Subcutaneous adipose tissue (tissue), 4 donors: ENCODE measurements around the gene TSG101. TPM values are rescaled to one million over a fixed set of nuclear protein-coding genes. Genes with fewer than 3 reads are reported as not detected.

ENCODE experiments used
- total RNA-seq, 4 donors: library from RNA; depleted of rRNA; stranded (reverse); fragments of >200 nt; gene quantifications; one replicate each; pipeline ENCODE4 v1.1.0, GENCODE V29; 2016
- TF ChIP-seq, protein P1 (sequence below): fragments of 450-650 bp; IDR thresholded peaks from one replicate; pipeline ENCODE4 v1.5.1; 2016; ENCODE audit warnings: low read depth, mild to moderate bottlenecking, control low read depth, antibody characterized with exemption, moderate library complexity

The TSG101 gene
- total RNA-seq, 4 donors from 2014 or later, result 62.1 to 134 (median 79.7) TPM

DNA sequence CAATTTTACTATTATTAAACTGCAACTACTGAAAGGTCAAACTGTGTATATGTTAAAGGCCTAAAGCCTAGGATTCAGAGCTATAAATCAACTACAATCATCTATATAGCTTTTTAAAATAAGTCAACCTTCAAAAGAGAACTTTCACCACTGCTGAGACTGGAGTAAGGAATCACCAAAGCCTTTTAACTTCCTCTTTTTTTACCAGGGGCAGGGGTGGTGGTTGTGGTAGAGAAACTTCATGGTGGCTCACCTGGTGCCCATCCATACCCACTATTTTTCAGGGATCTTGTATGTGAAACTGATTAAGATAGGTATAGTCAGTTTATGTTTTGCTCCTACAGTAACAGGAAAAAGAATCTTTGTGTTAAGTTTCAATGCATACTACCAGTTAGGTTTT is 31.5 kb downstream of the TSG101 start:
- TF ChIP-seq, protein P1, sequence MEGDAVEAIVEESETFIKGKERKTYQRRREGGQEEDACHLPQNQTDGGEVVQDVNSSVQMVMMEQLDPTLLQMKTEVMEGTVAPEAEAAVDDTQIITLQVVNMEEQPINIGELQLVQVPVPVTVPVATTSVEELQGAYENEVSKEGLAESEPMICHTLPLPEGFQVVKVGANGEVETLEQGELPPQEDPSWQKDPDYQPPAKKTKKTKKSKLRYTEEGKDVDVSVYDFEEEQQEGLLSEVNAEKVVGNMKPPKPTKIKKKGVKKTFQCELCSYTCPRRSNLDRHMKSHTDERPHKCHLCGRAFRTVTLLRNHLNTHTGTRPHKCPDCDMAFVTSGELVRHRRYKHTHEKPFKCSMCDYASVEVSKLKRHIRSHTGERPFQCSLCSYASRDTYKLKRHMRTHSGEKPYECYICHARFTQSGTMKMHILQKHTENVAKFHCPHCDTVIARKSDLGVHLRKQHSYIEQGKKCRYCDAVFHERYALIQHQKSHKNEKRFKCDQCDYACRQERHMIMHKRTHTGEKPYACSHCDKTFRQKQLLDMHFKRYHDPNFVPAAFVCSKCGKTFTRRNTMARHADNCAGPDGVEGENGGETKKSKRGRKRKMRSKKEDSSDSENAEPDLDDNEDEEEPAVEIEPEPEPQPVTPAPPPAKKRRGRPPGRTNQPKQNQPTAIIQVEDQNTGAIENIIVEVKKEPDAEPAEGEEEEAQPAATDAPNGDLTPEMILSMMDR, result no peak

DNA sequence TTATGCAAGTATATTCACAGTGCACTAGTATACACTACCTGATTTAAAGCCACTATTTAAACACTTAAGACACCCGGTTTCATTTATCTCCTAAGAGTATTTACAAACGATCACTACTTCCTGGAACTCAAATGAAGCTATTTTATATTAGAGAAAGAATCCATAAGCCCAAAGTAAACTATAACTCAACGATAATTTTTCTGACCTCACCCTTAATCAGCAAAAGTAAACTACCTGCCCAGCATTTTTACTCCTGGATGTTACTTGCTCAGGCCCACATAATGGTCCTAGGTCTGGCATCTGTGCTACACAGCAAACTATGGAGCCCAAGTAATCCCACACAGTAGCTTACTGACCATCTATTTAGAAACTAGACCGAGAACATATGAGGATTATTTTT is 33.4 kb downstream of the TSG101 start:
- TF ChIP-seq, protein P1, result no peak

DNA sequence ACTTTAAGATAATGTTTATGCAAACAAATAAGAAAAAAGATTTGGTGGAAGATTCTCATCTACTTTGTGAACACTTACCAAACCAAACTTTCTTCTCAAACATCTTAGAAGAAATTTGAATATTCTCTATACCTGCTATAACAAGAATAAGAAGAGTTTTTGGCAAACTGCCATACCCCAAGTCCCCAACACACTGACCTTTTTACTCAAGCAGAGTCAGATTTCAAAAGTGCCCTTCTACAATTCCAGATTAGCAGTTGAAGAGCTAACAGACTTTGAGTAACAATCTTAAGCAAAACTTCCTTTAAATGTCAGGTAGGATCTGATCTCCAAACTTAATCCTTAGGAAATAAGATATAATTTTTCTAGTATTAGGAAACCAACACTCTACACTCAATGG is 33.9 kb downstream of the TSG101 start:
- TF ChIP-seq, protein P1, result no peak

DNA sequence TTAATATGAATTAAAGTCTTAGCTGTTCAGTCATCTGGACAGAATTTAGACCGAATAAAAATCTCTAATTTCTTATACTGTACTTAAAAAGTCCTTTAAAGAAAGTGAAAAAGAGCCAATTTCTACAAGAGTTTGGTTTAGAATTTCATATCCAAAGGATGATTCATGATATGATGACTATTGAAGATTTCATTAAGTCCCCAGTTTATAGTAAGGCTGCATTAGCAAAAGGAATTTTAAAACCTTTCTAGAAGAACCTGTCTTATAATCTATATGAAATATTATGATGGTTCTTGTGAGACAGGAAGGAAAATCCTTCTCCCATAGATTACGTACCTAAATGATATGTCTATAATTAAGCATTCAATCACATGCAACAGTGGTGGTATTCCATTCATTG is 34.8 kb downstream of the TSG101 start:
- TF ChIP-seq, protein P1, result no peak

DNA sequence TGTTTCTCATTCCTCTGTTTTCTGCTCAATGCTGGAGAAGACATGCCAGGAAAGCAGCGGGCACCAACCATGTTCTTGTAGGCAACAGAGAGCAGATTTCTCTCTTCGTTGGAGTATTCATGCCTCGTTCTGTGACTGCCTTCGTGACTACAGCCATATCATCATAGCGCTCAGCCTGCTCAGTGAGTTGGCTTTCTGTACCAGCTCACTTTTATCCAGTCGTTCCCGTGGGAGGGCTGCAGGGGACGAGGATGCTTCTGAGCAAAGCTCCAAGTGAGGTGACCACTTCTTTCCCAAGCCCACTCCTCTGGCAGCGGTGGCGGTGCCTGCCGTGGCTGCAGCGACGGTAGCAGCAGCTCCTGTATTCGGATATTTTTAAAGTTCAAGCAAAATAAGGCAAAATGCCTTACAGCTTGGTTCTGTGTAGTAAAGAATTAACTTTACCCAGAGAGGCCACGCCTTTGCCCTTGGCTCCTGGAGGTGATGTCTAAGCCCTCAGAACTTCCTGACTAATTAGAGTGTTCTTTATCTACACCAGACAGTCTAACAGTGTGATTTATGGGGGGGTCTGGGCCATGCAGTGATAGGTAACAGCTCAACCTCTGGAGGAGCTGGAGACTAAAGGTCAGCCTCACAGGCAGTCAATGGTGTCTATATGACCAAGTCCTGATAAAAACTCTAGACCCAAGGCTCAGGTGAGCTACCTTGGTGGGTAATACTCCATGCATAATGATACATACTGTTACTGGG is 35.8 kb downstream of the TSG101 start:
- TF ChIP-seq, protein P1, result no peak

DNA sequence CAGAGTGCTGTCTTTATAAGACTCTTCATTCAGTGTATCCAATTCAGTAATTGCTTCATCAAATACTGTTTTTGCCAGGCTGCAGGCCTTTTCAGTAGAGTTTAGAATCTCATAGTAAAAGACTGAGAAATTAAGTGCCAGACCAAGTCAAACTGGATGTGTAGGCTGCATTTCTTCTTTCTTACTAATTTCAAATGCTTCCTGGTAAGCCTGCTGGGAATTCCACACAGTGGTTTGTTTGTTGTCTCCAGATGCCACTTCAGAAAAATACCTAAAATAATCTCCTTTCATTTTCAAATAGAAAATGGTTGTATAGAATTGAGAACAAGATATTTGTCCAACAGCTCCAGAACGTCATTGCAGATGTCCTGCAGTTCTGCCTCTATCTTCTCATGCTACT is 36.4 kb downstream of the TSG101 start:
- TF ChIP-seq, protein P1, result no peak

DNA sequence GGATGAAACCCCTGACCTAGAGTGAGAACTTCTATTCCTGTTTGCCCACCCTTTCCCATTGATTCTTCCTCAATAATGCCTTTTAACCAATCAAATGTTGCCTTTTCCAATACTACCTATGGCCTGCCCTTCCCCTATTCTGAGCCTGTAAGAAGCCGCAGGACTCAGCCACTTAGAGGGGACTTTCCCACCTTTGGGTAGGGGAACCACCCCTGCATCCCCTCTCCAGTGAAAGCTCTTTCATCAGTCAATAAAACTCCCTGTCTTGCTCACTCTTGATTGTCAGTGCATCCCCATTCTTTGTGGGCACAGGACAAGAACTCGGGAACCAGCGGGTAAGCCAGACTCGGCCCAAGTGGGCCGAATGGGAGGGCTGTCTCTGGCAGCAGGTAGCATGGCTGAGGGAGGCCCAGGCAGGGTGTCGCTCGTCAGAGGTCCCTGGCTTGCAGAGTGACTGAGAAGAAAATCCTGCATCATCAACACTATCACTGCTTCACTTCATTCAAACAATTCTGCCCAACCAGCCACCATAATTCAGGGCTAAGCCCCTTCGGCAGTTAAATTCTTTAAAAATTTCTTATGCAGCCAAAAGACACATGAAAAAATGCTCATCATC is 40.7 kb downstream of the TSG101 start:
- TF ChIP-seq, protein P1, result no peak
